Measurements from ENCODE around the gene SERINC5. TPM values are rescaled to one million over a fixed set of nuclear protein-coding genes. Genes with fewer than 3 reads are reported as not detected.

Gene SERINC5
- total RNA-seq, 1 experiment from 2014 or later: 52.3 TPM

- no peaks in the 10 kb centered on the region for H3K9me3 ChIP-seq (ENCODE audit: control insufficient read depth, low read depth, low read length)
- no peak overlapping the region for H3T11ph ChIP-seq (ENCODE audit: low read length)
- no peak overlapping the region for H3K9ac ChIP-seq (ENCODE audit: extremely low read depth, insufficient read length, low read length)
- H3K4me1 Mint-ChIP-seq: no peaks in the 10 kb centered on the region
- H3K9me3 Mint-ChIP-seq: no peaks in the 10 kb centered on the region
- H3K79me1 ChIP-seq (ENCODE audit: insufficient read depth, low read depth, low read length, poor library complexity, severe bottlenecking): no peaks in the 10 kb centered on the region
- TF ChIP-seq CTCF (conservative IDR thresholded peaks at IDR 0.05): no peak
- no peak overlapping the region for H3K23ac ChIP-seq (ENCODE audit: insufficient read length, low read depth, low read length)
- H3K27me3 Mint-ChIP-seq (ENCODE audit: low read depth): no peaks in the 10 kb centered on the region
- H2BK120ac ChIP-seq (ENCODE audit: low read depth, low read length, poor library complexity, severe bottlenecking): no peak overlapping the region
- H3K36me3 Mint-ChIP-seq (ENCODE audit: insufficient read depth in 1 of 3, low read depth in 3 of 3): no peaks in the 10 kb centered on the region
- no peak overlapping the region for H3K4ac ChIP-seq (ENCODE audit: low read depth, low read length)
- H3K27ac ChIP-seq (ENCODE audit: insufficient read length, low read depth, low read length): no peak overlapping the region
- no peak for DNase-seq
- no peak overlapping the region for H4K91ac ChIP-seq (ENCODE audit: insufficient read length, low read depth, low read length)
- no peak overlapping the region for H2BK15ac ChIP-seq (ENCODE audit: low read depth, low read length)
- no peaks in the 10 kb centered on the region for H3K4me1 ChIP-seq (ENCODE audit: insufficient read depth, low read length)
- no peak overlapping the region for H3K27ac Mint-ChIP-seq
- H3K79me2 ChIP-seq (ENCODE audit: insufficient read depth, low read length): no peaks in the 10 kb centered on the region
- no peaks in the 10 kb centered on the region for H3K27me3 ChIP-seq (ENCODE audit: insufficient read depth, low read length)
- no peak overlapping the region for H3K56ac ChIP-seq (ENCODE audit: insufficient read length, low read depth, low read length)
- no peak overlapping the region for H3K14ac ChIP-seq (ENCODE audit: insufficient read depth, low read length)
- no peak overlapping the region for H2BK20ac ChIP-seq (ENCODE audit: low read depth, low read length, poor library complexity, severe bottlenecking)
- H3K18ac ChIP-seq (ENCODE audit: insufficient read length, low read depth, low read length): no peak overlapping the region
- no peak overlapping the region for H2AK5ac ChIP-seq (ENCODE audit: insufficient read length, low read length)
- no peak overlapping the region for H2BK5ac ChIP-seq (ENCODE audit: insufficient read length, low read length)
- H4K20me1 ChIP-seq (ENCODE audit: control insufficient read depth, insufficient read depth, insufficient read length): no peaks in the 10 kb centered on the region
- no peak overlapping the region for H4K8ac ChIP-seq (replicated peaks; ENCODE audit: insufficient read length, low read depth, low read length)
- no peak overlapping the region for H3K4me2 ChIP-seq (ENCODE audit: insufficient read depth, insufficient read length, low read length)
- no peak overlapping the region for H2AFZ ChIP-seq (ENCODE audit: low read length)
- no peak overlapping the region for H2BK12ac ChIP-seq (ENCODE audit: insufficient read length, low read depth, low read length)
- no peak overlapping the region for H4K5ac ChIP-seq (ENCODE audit: insufficient read length, low read depth, low read length)
- H3K23me2 ChIP-seq (ENCODE audit: insufficient read length, low read depth, low read length, poor library complexity, severe bottlenecking): no peaks in the 10 kb centered on the region
- H3K4me3 Mint-ChIP-seq: no peak overlapping the region
Measured at GRCh38 chr5:80276186-80276585, 20.3 kb upstream of the SERINC5 start.

Data from H9 (cell line).